Measurements from ENCODE around the gene TMEM107. TPM values are rescaled to one million over a fixed set of nuclear protein-coding genes. Genes with fewer than 3 reads are reported as not detected.

TMEM107 gene
- total RNA-seq, 1 donor from 2014 or later: 24.6 TPM

DNA sequence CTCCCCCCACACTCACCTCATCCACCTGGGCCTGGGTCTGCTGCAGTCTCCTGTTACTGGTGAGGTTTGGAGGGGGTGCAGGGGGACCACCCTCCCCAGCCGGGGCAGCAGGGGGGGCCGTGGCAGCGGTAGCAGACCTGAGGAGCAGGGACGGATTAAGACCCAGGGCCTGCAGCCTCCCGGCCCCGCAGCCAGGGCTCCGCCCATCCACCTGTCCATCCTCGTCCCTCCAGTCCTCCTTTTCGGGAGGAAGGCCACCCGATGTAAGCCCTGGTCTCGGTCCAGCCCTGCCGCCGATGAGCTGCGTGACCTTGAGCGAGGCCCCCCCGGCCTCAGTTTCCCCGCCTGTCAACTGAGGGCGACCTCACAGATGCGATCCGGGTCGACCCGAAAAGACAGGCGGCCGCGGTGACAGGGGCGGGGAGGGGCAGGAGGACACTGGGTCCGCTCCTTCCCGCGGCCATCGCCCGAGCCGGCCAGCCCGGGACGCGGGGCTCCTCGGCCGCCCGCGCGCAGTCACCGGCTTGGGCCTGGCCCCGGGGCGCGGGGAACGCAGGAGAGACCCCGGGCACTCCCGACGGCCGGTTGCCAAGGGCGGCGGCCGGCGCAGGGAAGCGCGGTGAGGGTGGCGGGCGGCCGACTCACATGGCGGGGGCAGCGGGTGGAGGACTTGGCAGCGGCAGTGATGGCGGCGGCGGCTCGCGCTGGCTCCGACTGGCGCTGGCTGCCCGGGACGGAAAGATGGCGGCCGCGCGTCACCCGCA lies 13.8 kb downstream of the TMEM107 start, which contains the start of gene VAMP2:
Gene VAMP2 (minus strand): TSS at position 716 of the 764 bp plus-strand sequence. CDS start 69 bp downstream, at position 647.
- Mint-ChIP-seq H3K27me3 (no peaks in the 10 kb centered on the region), H3K4me1 (ENCODE audit: low read depth) (peaks cover 20% of the 10 kb centered on the region), H3K27ac (peak within 1 kb of the TSS; percentile 98), H3K9me3 (ENCODE audit: low read depth) (no peaks in the 10 kb centered on the region), H3K36me3 (ENCODE audit: insufficient read depth) (peaks cover 9% of the 10 kb centered on the region), H3K4me3 (ENCODE audit: low read depth) (peak within 1 kb of the TSS; percentile 90)
- TF ChIP-seq, protein P1, sequence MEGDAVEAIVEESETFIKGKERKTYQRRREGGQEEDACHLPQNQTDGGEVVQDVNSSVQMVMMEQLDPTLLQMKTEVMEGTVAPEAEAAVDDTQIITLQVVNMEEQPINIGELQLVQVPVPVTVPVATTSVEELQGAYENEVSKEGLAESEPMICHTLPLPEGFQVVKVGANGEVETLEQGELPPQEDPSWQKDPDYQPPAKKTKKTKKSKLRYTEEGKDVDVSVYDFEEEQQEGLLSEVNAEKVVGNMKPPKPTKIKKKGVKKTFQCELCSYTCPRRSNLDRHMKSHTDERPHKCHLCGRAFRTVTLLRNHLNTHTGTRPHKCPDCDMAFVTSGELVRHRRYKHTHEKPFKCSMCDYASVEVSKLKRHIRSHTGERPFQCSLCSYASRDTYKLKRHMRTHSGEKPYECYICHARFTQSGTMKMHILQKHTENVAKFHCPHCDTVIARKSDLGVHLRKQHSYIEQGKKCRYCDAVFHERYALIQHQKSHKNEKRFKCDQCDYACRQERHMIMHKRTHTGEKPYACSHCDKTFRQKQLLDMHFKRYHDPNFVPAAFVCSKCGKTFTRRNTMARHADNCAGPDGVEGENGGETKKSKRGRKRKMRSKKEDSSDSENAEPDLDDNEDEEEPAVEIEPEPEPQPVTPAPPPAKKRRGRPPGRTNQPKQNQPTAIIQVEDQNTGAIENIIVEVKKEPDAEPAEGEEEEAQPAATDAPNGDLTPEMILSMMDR (IDR thresholded peaks at IDR 0.05; ENCODE audit: unreplicated experiment): no peak
- peak; percentile 73 for DNase-seq (ENCODE audit: low spot score, unreplicated experiment)

- Mint-ChIP-seq H3K27ac (peak overlapping the region; percentile 86), H3K36me3 (ENCODE audit: insufficient read depth) (peaks cover 9% of the 10 kb centered on the region), H3K9me3 (ENCODE audit: low read depth) (no peaks in the 10 kb centered on the region), H3K4me3 (ENCODE audit: low read depth) (peak overlapping the region; percentile 79), H3K27me3 (no peaks in the 10 kb centered on the region), H3K4me1 (ENCODE audit: low read depth) (peaks cover 20% of the 10 kb centered on the region)
- DNase-seq (ENCODE audit: low spot score, unreplicated experiment): no peak
- TF ChIP-seq, protein P1 (IDR thresholded peaks at IDR 0.05; ENCODE audit: unreplicated experiment): no peak
These were observed 14.6 kb downstream of the TMEM107 start for GRCh38 chr17:8161289-8162232.

- H3K27ac Mint-ChIP-seq: no peak overlapping the region
- H3K27me3 Mint-ChIP-seq: no peaks in the 10 kb centered on the region
- DNase-seq (ENCODE audit: low spot score, unreplicated experiment): no peak
- TF ChIP-seq, protein P1 (IDR thresholded peaks at IDR 0.05; ENCODE audit: unreplicated experiment): no peak
- H3K4me3 Mint-ChIP-seq (ENCODE audit: low read depth): peak overlapping the region; percentile 79
- H3K36me3 Mint-ChIP-seq (ENCODE audit: insufficient read depth): peaks cover 9% of the 10 kb centered on the region
- H3K9me3 Mint-ChIP-seq (ENCODE audit: low read depth): no peaks in the 10 kb centered on the region
- H3K4me1 Mint-ChIP-seq (ENCODE audit: low read depth): peaks cover 20% of the 10 kb centered on the region
These were observed 15.4 kb downstream of the TMEM107 start for GRCh38 chr17:8160741-8161221.

GRCh38 chr17:8160224-8160577 lies 16.0 kb downstream of the TMEM107 start:
- no peaks in the 10 kb centered on the region for H3K9me3 Mint-ChIP-seq (ENCODE audit: low read depth)
- peak overlapping the region; percentile 44 for H3K4me3 Mint-ChIP-seq (ENCODE audit: low read depth)
- TF ChIP-seq, protein P1 (IDR thresholded peaks at IDR 0.05; ENCODE audit: unreplicated experiment): no peak
- no peaks in the 10 kb centered on the region for H3K27me3 Mint-ChIP-seq
- DNase-seq (ENCODE audit: low spot score, unreplicated experiment): no peak
- peak overlapping the region; percentile 94 for H3K27ac Mint-ChIP-seq
- H3K36me3 Mint-ChIP-seq (ENCODE audit: insufficient read depth): peaks cover 9% of the 10 kb centered on the region
- peaks cover 20% of the 10 kb centered on the region for H3K4me1 Mint-ChIP-seq (ENCODE audit: low read depth)

All from progenitor cell of endocrine pancreas (in vitro differentiated cells).